Measurements from ENCODE around the gene LAYN. TPM values are rescaled to one million over a fixed set of nuclear protein-coding genes. Genes with fewer than 3 reads are reported as not detected.

The LAYN gene
- total RNA-seq, 2 donors from 2014 or later = 5.9 to 8.3 TPM

DNA sequence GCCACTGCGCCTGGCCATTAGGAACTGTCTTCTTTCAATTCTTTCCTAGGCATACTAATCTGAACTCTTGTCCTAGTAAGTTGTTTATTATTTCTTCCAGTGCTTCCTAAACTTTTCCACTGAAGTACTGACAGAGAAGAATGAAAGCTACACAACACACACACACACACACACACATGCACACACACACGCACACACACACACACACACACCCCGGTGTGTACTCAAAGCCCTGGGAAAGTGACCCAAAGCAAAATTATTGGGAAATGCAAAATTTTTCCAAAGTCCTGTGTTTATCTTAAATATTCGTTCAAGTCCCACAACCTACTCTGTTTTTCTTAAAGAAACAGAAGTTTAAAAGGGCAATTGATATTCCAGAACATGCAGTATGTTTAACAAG, 42.4 kb downstream of the LAYN start:
- 50 to 53% methylated on average over 4 of the region's 4 CpGs for WGBS, 2 donors
- intact Hi-C loops (cut with DNase I) = loop anchor here (5.0 kb wide), 1 partner anchor 254 kb away; no protein-coding TSS in a partner anchor

DNA sequence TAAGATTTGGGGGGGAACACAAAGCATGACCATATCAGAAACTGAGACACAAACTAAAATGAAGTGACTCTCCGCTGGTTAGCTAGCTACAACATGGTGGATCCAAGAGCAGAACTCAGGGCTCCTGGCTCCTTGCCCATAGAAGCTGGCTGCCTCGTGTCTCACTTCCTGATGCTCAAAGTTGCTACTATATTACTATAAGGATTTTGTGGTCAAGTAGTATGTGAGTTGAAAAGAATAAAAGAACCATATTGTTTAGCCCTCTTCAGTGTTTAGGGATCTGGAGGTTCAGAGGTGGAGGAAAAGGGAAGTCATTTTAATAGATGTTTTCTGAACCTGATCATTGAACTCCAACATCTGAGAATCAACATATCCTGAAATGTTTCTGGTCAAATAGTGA, 44.9 kb downstream of the LAYN start:
- WGBS, 2 donors = 47 to 49% methylated on average over 2 of the region's 2 CpGs
- intact Hi-C loops (cut with DNase I) = no loop called here
- no peak for TF ChIP-seq POLR2A (IDR thresholded peaks at IDR 0.05)
- TF ChIP-seq, protein P1, sequence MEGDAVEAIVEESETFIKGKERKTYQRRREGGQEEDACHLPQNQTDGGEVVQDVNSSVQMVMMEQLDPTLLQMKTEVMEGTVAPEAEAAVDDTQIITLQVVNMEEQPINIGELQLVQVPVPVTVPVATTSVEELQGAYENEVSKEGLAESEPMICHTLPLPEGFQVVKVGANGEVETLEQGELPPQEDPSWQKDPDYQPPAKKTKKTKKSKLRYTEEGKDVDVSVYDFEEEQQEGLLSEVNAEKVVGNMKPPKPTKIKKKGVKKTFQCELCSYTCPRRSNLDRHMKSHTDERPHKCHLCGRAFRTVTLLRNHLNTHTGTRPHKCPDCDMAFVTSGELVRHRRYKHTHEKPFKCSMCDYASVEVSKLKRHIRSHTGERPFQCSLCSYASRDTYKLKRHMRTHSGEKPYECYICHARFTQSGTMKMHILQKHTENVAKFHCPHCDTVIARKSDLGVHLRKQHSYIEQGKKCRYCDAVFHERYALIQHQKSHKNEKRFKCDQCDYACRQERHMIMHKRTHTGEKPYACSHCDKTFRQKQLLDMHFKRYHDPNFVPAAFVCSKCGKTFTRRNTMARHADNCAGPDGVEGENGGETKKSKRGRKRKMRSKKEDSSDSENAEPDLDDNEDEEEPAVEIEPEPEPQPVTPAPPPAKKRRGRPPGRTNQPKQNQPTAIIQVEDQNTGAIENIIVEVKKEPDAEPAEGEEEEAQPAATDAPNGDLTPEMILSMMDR (IDR thresholded peaks at IDR 0.05) = no peak
- H3K36me3 ChIP-seq (replicated peaks in 1 of 2; ENCODE audit: insufficient read depth in 1 of 2, low read depth in 2 of 2) = no peaks in the 10 kb centered on the region
- H3K27me3 ChIP-seq = no peaks in the 10 kb centered on the region
- no peak overlapping the region for H3K4me3 ChIP-seq
- peak in 1 of 4 donors; percentile 16 for DNase-seq
- H3K4me1 ChIP-seq = no peaks in the 10 kb centered on the region
- no peak overlapping the region for H3K27ac ChIP-seq
- no peaks in the 10 kb centered on the region for H3K9me3 ChIP-seq
- ATAC-seq = no peak

More for the DNA sequence above, 42.4 kb downstream of the LAYN start:
- Histone ChIP-seq H3K9me3 (no peaks in the 10 kb centered on the region), H3K36me3 (replicated peaks in 1 of 2; ENCODE audit: insufficient read depth in 1 of 2, low read depth in 2 of 2) (no peaks in the 10 kb centered on the region), H3K27ac (no peak overlapping the region), H3K27me3 (no peaks in the 10 kb centered on the region), H3K4me3 (no peak overlapping the region), H3K4me1 (no peaks in the 10 kb centered on the region)
- DNase-seq (no peak), ATAC-seq (no peak)
- no peak for TF ChIP-seq POLR2A (IDR thresholded peaks at IDR 0.05)
- TF ChIP-seq, protein P1 (IDR thresholded peaks at IDR 0.05) = no peak

DNA sequence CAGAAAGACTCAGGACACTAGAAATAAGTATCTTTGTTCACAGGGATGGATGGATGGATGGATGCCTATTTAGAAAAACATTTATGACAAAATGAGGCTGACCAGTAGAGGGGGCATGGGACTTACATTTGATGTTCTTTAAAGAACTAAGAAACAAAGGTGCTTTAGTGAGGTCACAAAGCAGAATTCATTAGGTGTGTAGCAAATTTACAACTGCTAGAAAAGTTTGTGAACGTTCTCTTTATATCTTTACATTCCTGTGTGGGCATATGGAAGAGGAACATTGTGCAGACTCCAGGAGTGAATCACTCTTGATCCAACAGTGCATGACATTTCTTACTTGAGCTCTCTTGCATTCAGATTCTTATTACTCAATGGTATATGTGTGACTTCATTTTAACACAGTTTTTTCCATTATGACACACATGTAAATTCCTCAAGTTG, 45.9 kb downstream of the LAYN start:
- Histone ChIP-seq H3K4me3 (no peak overlapping the region), H3K36me3 (replicated peaks in 1 of 2; ENCODE audit: insufficient read depth in 1 of 2, low read depth in 2 of 2) (no peaks in the 10 kb centered on the region), H3K9me3 (no peaks in the 10 kb centered on the region), H3K4me1 (no peaks in the 10 kb centered on the region), H3K27me3 (no peaks in the 10 kb centered on the region), H3K27ac (no peak overlapping the region)
- ATAC-seq (peak; percentile 53), DNase-seq (peak; percentile 40 to 62 (median 55))
- 3 to 10% methylated on average over 1 of the region's 1 CpG for WGBS, 2 donors
- TF ChIP-seq, protein P1 (IDR thresholded peaks at IDR 0.05) = peak; percentile 20 to 72 (median 55)
- TF ChIP-seq POLR2A (IDR thresholded peaks at IDR 0.05) = no peak
- intact Hi-C loops (cut with DNase I) = no loop called here

DNA sequence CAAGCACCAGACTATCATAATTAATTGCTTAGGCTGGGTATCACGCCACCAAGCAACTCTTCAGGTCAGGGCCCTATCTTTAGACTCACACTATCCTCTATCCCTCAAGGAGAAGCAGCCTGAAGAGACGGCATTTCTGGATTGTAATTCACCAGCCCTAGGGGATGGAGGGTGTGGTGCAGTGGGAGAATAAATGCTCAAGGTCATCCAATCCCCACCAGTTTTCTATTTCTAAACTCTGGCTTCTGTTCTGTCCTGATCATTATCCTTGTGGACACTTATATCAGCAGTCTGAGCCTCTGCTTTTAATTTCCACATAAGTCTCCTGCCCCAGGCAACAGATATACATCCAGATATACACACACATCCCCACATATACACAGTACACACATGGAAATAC, 48.6 kb downstream of the LAYN start:
- Histone ChIP-seq H3K4me3 (no peak overlapping the region), H3K27ac (no peak overlapping the region), H3K4me1 (no peaks in the 10 kb centered on the region), H3K27me3 (no peaks in the 10 kb centered on the region), H3K36me3 (replicated peaks in 1 of 2; ENCODE audit: insufficient read depth in 1 of 2, low read depth in 2 of 2) (no peaks in the 10 kb centered on the region), H3K9me3 (no peaks in the 10 kb centered on the region)
- DNase-seq (no peak), ATAC-seq (no peak)
- WGBS, 2 donors = 63 to 88% methylated on average over 2 of the region's 2 CpGs
- TF ChIP-seq, protein P1 (IDR thresholded peaks at IDR 0.05) = no peak
- TF ChIP-seq POLR2A (IDR thresholded peaks at IDR 0.05) = no peak
- intact Hi-C loops (cut with DNase I) = no loop called here

DNA sequence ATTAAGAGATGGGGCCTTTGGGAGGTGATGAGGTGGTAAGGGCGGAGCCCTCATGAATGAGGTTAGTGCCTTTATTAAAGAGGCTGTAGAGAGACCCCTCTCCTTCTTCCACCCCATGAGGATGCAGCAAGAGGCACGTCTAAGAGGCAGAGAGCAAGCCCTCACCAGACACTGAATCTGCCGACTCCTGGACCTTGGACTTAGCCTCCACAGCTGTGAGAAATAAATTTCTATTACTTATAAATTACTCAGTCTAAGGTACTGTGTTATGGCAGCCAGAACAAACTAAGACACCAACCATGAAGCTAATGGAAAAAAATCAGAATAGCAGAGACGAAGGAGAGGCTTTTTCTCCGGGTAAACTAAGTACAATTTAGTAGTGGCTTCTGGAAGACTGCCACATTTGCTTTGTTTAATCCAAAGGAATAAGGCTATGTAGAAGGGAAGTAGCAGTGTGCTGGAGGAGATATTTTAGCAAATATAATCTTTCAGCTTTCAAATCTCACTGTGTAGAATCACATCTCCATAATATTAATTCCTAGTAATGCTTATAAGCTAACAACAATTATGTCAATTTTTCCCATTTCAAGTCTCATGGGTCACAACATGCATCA, 49.5 kb downstream of the LAYN start:
- Histone ChIP-seq H3K27ac (no peak overlapping the region), H3K4me1 (no peaks in the 10 kb centered on the region), H3K4me3 (no peak overlapping the region), H3K27me3 (no peaks in the 10 kb centered on the region), H3K9me3 (no peaks in the 10 kb centered on the region), H3K36me3 (replicated peaks in 1 of 2; ENCODE audit: insufficient read depth in 1 of 2, low read depth in 2 of 2) (no peaks in the 10 kb centered on the region)
- ATAC-seq = no peak
- intact Hi-C loops (cut with DNase I) = loop anchor here (5.0 kb wide), 1 partner anchor 192 kb away; no protein-coding TSS in a partner anchor
- TF ChIP-seq, protein P1 (IDR thresholded peaks at IDR 0.05) = no peak
- TF ChIP-seq POLR2A (IDR thresholded peaks at IDR 0.05) = no peak
- DNase-seq = no peak
- 52 to 55% methylated on average over 5 of the region's 5 CpGs for WGBS, 2 donors

Data from body of pancreas (tissue), 4 donors.